HG02678 (cell line): ENCODE results near the gene HES3.

ENCODE experiments used
- ATAC-seq: cut with Tn5 transposase; IDR thresholded peaks from one replicate; pipeline ENCODE4 v1.9.1; 2021; ENCODE audit warnings: mild to moderate bottlenecking, moderate library complexity; ENCODE audit not compliant: unreplicated experiment

The HES3 gene

GRCh38 chr1:6243993-6244392 lies at the start of gene HES3:
TSS of gene HES3 (plus strand) at chr1:6244179. CDS start at chr1:6244366, 187 bp downstream.
- ATAC-seq = no peak

GRCh38 chr1:6197746-6198427 lies 46.1 kb upstream of the HES3 start:
- ATAC-seq = no peak

- ATAC-seq = peak; percentile 20
These were observed 45.2 kb upstream of the HES3 start for GRCh38 chr1:6198646-6199297.

GRCh38 chr1:6199298-6200187 lies 44.4 kb upstream of the HES3 start, which contains the start of gene RPL22:
TSS of gene RPL22 (minus strand) at chr1:6199595. CDS start at chr1:6199573, 22 bp downstream.
- peak; percentile 96 for ATAC-seq

- no peak for ATAC-seq
These were observed 43.7 kb upstream of the HES3 start for GRCh38 chr1:6200188-6200809.

GRCh38 chr1:6202256-6202655 lies 41.7 kb upstream of the HES3 start:
- no peak for ATAC-seq

- peak; percentile 52 for ATAC-seq
These were observed 38.0 kb upstream of the HES3 start, which contains the start of gene RNF207 for GRCh38 chr1:6205849-6206519. TSS of gene RNF207 (plus strand) at chr1:6206119. CDS start at chr1:6206536, 417 bp downstream.

GRCh38 chr1:6206520-6206855 lies 37.5 kb upstream of the HES3 start:
- ATAC-seq = peak; percentile 18

GRCh38 chr1:6207075-6207885 lies 36.7 kb upstream of the HES3 start:
- ATAC-seq = no peak

- no peak for ATAC-seq
These were observed 36.1 kb upstream of the HES3 start for GRCh38 chr1:6207921-6208320.

- ATAC-seq = no peak
These were observed 35.0 kb upstream of the HES3 start for GRCh38 chr1:6208723-6209660.

GRCh38 chr1:6209661-6210580 lies 34.1 kb upstream of the HES3 start:
- no peak for ATAC-seq

GRCh38 chr1:6210591-6211355 lies 33.2 kb upstream of the HES3 start:
- no peak for ATAC-seq

- no peak for ATAC-seq
These were observed 32.2 kb upstream of the HES3 start for GRCh38 chr1:6211731-6212130.

- ATAC-seq = no peak
These were observed 31.6 kb upstream of the HES3 start for GRCh38 chr1:6212193-6212959.
